Astrocyte of the cerebellum (primary cell): ENCODE measurements around the gene AFF4.
"Not testable (repeated sequence)": the region's sequence is repeated elsewhere in the genome, so short reads cannot be mapped to it uniquely, and the experiment has no call there.

ENCODE experiments used
- DNase-seq: peaks from one replicate; pipeline ENCODE4 v3.0.0-alpha.2; 2011; ENCODE audit warnings: low read depth
- H3K4me3 ChIP-seq: 2 replicates; pipeline ENCODE4 v1.5.1; 2011; ENCODE audit warnings: mild to moderate bottlenecking, low read depth, low read length, moderate library complexity
- in situ Hi-C: cut with HindIII; loops from 2 replicates; pipeline ENCODE4 v1.10.0; 2017; ENCODE audit warnings: low sequenced_read_pairs
- TF ChIP-seq, protein P1 (sequence below): IDR thresholded peaks from 2 replicates; pipeline ENCODE4 v1.5.1; 2012; ENCODE audit warnings: low read length, low read depth, moderate library complexity, mild to moderate bottlenecking; ENCODE audit errors: missing control alignments

Gene AFF4

GRCh38 chr5:132987531-132988408 lies 24.3 kb upstream of the AFF4 start:
- no peak overlapping the region for H3K4me3 ChIP-seq
- TF ChIP-seq, protein P1, sequence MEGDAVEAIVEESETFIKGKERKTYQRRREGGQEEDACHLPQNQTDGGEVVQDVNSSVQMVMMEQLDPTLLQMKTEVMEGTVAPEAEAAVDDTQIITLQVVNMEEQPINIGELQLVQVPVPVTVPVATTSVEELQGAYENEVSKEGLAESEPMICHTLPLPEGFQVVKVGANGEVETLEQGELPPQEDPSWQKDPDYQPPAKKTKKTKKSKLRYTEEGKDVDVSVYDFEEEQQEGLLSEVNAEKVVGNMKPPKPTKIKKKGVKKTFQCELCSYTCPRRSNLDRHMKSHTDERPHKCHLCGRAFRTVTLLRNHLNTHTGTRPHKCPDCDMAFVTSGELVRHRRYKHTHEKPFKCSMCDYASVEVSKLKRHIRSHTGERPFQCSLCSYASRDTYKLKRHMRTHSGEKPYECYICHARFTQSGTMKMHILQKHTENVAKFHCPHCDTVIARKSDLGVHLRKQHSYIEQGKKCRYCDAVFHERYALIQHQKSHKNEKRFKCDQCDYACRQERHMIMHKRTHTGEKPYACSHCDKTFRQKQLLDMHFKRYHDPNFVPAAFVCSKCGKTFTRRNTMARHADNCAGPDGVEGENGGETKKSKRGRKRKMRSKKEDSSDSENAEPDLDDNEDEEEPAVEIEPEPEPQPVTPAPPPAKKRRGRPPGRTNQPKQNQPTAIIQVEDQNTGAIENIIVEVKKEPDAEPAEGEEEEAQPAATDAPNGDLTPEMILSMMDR = no peak
- no peak for DNase-seq
- in situ Hi-C loops = no loop called here

- in situ Hi-C loops, DNase-seq: not testable (repeated sequence)
Measured at GRCh38 chr5:132982971-132983370, 19.5 kb upstream of the AFF4 start.

DNA sequence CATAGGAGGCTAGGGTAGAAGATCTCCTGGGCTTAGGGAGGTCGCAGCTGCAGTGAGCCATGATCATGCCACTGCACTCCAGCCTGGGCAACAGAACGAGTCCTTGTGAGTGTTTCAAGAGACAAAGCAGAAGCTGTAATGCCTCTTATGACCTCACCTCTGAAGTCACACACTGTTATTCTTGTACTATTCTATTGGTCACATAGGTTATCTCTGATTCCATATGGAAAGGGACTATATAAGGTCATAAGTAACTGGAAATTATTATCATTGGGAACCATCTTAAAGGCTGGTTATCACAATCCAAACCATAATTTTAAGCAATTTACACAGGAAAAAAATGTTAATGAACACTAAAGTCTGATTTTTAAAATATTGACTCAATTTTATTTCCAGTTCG lies 17.9 kb upstream of the AFF4 start:
- TF ChIP-seq, protein P1 = no peak
- in situ Hi-C loops = no loop called here

More at GRCh38 chr5:132982971-132983370, 19.5 kb upstream of the AFF4 start:
- not testable (repeated sequence) for H3K4me3 ChIP-seq

GRCh38 chr5:132979976-132980375 lies 16.5 kb upstream of the AFF4 start:
- TF ChIP-seq, protein P1 = no peak
- in situ Hi-C loops = no loop called here
- no peak for DNase-seq
- no peak overlapping the region for H3K4me3 ChIP-seq

More for the DNA sequence above, 17.9 kb upstream of the AFF4 start:
- DNase-seq = no peak
- no peak overlapping the region for H3K4me3 ChIP-seq

DNA sequence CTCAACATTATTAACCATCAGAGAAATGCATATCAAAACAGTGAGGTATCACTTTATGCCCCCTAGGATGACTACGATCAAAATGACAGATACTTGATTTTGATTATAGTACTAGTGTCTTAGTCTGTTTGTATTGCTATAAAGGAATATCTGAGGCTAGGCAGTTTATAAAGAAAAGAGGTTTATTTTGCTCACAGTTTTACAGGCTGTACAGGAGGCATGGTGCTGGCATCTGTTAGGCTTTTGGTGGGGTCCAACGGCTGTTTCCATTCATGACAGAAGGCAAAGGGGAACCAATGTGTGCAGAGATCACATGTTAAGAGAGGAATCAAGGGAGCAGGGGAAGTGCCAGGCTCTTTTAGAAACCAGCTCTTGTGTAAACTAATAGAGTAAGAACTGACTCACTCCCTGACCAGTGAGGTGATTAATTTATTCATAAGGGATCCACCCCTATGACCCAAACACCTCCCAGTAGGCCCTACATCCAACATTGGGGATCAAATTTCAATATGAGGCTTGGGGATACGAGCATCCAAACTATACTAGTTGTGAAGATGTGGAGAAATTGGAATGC lies 16.0 kb upstream of the AFF4 start:
- no peak for DNase-seq
- in situ Hi-C loops = no loop called here
- H3K4me3 ChIP-seq = no peak overlapping the region
- TF ChIP-seq, protein P1 = no peak

DNA sequence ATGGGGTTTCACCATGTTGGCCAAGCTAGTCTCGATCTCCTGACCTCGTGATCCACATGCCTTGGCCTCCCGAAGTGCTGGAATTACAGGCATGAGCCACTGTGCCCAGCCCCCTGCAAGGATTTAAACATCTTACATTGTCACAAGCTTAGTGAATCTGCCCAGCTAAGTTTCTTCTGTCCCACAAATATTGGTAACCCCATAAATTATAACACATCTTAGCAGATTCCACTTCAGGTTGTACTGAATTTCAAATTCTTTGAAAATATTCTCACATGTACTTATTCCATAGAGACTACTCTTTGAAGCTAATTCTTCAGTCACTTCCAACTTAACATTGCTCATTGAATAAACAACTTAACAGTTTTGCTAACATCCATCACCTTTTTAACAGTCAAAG lies 13.4 kb upstream of the AFF4 start:
- TF ChIP-seq, protein P1 = no peak
- in situ Hi-C loops = no loop called here
- no peak for DNase-seq

DNA sequence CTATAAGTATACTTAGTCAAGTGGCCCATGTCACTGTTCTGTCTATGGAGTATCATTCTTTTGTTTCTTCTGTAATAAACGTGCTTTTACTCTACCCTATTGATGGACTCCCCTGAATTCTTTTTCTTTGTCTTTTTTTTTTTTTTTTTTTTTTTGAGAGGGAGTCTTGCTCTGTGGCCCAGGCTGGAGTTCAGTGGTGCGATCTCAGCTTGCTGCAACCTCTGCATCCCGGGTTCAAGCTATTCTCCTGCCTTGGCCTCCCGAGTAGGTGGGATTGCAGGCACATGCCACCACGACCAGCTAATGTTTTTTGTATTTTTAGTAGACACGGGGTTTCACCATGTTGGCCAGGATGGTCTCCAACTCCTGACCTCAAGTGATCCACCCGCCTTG lies 9.0 kb upstream of the AFF4 start:
- in situ Hi-C loops, DNase-seq: not testable (repeated sequence)

More for the DNA sequence above, 13.4 kb upstream of the AFF4 start:
- H3K4me3 ChIP-seq = no peak overlapping the region

More for the DNA sequence above, 9.0 kb upstream of the AFF4 start:
- H3K4me3 ChIP-seq = not testable (repeated sequence)
